HG03521 (cell line): ENCODE data around the gene DNAAF5.
"Not testable (repeated sequence)": the region's sequence is repeated elsewhere in the genome, so short reads cannot be mapped to it uniquely, and the experiment has no call there.

Experiments used
- ATAC-seq: cut with Tn5 transposase; IDR thresholded peaks from one replicate; pipeline ENCODE4 v1.9.1; 2021; ENCODE audit warnings: mild to moderate bottlenecking, moderate library complexity; ENCODE audit not compliant: unreplicated experiment

DNAAF5 gene

DNA sequence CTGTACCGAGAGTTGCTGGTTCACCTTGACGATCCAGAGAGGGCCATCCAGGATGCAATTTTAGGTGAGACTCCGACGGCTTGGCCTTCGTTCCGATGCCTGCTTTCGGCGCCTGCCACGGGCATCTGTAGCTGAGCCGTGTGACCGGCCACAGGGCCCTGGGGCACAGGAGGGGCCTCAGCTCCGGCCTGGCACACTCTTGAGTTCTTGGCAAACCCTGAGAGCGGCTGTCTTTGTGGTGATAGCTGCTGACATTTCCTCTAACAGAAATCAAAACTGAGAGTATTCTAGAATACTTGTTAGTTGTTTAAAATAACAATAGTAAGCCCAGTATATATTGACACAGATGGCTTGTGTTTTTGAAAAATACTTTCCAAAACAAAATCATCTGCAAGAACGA is 53.6 kb downstream of the DNAAF5 start:
- no peak for ATAC-seq

DNA sequence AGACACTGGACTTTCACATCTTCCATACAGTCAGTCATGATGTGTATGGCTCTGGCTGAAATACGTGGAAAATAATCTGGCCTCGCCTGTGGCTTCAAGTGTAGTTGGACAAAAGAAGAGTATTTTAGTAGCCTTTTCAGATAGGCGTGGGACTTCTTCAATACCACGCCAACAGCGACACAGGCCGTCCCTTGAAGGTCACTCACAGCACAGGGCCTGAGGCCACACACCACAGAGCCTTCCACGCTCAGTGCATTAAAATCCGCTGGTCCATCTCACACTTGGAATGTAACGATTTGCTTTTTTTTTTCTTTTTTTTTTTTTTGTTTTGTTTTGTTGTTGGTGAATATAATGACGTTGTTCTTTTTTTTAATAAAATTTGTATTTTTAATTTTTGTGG is 54.0 kb downstream of the DNAAF5 start:
- ATAC-seq = no peak

DNA sequence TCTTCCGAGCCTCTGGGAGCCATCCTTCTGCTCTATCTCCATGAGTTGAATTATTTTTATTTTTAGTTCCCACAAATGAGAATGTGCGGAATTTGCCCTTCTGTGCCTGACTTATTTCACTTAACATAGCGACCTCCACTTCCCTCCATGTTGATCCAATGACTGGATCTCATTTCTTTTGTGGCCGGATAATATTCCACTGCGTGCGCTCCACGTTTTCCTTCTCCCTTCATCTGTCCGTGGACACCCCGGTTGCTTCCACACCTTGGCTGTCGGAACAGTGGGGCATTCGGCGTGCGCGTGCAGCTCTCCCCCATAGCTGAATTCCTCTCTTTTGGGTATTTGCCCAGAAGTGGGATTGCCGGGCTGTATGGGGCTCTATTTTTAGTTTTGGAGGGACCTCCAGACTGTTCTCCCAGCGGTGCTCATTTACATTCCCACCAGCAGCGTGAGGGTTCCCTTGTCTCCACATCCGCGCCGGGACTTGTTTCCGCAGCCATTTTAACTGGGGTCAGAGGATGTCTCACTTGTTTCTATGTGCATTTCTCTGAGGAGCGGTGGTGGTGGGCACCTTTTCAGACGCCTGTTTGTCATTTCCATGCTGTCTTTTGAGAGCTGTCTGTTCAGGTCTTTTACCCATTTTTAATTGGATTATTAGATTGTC is 54.8 kb downstream of the DNAAF5 start:
- no peak for ATAC-seq

GRCh38 chr7:781936-782529 is 55.5 kb downstream of the DNAAF5 start:
- no peak for ATAC-seq

DNA sequence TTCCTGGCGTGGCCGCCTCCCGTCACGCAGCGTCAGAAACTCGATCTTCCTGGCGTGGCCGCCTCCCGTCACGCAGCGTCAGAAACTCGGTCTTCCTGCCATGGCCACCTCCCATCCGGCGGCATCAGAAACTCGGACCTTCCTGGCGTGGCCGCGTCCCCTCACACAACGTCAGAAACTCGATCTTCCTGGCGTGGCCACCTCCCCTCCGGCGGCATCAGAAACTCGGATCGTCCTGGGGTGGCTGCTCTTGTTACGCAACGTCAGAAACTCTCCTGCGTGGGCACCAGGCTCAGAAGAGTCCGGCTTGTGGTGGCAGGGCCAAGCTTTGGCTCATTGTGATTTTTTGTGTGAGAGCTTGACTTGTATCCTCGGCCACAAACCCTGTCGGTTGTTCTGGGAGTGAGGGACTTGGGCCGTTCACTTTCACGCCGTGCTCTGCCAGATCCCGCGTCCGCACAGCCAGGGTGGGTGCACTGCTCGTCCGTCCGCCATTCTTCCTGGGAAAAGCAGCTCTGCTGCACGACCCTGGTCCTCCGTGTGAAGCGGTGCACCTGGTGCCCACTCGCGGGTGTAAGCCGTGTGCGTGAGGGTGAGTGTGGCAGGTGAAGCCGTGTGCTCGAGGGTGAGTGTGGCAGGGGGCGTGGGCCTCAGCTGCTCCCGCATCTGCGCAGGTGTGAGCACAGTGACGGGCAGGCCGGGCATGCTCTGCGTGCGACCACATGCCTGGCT is 56.4 kb downstream of the DNAAF5 start:
- no peak for ATAC-seq

GRCh38 chr7:783556-784490 is 57.3 kb downstream of the DNAAF5 start:
- no peak for ATAC-seq

DNA sequence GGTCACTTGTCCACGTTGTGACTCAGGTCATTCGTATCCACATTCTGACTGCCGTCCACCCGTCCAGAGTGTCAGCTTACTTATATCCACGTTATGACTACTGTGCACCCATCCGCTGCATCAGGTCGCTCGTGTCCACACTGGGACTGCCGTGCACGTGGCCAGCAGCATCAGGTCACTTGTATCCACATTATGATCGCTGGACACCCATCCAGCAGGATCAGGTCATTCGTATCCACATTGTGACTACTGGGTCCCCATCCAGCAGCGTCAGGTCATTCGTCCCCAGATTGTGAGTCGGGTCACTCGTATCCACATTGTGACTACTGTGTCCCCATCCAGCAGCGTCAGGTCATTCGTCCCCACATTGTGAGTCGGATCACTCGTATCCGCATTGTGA is 58.5 kb downstream of the DNAAF5 start:
- ATAC-seq = no peak

DNA sequence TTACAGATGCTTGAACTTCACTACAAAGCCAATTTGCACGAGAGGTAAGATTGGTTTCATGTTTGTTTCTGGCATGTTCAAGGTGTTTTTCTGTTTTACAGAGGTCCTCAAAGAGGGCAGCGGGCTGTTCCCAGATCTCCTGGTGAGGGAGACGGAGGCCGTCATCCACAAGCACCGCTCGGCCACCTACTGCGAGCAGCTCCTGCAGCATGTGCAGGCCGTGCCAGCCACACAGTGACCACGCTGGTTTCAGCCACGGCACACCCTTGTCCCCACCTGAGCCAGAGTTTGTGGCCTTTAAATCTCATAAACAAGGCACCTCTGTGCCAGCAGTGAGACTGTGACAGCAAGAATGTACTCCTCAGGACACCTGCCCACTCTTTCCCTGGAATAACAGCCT is 58.9 kb downstream of the DNAAF5 start:
- ATAC-seq = no peak

DNA sequence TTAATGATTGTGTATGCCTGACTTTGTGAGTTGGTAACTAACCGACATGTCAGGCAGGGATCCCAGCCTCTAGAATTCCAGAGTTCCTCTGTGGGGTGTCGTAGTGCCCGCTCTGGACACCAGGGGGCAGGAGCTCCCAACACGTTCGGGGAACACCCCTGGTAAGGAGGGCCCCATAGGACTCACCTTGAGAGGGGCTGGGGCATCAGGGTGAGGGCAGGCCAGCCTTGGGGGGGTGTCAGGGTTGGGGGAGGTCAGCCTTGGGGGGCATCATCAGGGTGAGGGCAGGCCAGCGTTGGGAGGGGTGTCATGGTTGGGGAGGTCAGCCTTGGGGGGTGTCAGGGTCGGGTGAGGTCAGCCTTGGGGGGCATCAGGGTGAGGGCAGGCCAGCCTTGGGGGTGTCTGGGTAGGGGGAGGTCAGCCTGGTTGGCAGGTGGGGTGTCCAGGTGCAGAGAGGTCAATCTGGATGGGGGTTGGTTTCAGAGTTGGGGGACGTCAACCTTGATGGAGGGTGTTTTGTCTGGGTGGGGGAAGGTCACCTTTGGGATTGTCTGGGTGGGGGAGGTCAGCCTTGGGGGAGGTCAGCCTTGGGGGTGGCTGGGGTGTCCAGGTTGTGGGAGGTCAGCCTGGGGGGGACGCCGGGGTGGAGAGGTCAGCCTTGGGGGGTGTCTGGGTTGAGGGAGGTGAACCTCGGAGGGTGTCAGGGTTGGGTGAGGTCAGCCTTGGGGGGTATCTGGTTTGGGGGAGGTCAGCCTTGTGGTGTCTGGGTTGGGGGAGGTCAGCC is 60.2 kb downstream of the DNAAF5 start:
- no peak for ATAC-seq

DNA sequence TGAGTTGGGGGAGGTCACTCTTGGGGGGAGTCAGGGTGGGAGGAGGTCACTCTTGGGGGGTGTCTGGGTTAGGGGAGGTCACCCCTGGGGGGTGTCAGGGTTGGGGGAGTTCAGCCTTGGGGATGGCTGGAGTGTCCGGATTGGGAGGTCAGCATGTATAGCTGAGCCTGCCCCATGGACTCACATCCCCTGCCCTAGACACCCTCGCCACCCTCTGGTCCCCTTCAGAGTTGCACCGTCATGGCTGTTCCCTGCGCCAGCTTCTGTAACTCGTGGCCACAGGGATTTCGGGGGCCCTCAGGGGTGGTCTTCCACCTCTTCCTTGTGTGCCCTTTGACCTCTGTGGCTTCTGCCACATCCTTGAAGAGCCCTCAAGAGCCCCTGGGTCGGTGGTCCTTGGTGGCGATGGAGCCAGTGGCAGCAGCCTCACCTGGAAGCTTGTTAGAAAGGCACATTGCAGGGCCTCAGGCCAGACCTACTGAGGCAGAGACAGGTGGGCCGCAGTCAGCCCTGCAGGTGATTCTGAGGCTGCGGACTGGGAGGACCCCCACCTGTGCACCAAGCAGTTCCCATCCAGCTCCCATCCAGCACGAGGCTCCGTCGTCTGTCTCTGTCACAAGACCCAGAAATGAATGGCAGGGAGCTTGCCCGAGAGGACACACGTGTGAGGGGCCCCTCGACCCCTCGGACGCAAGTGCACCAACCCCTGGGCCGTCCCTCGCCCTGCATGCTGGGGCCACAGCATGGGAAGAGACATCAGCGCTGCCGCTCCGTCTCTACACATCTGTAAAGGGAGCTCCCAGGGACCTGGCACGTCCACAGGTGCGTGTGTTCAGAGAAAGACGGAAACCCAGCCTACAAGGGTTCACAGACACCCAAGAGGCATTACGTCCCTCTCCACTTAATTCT is 61.1 kb downstream of the DNAAF5 start:
- ATAC-seq = no peak

DNA sequence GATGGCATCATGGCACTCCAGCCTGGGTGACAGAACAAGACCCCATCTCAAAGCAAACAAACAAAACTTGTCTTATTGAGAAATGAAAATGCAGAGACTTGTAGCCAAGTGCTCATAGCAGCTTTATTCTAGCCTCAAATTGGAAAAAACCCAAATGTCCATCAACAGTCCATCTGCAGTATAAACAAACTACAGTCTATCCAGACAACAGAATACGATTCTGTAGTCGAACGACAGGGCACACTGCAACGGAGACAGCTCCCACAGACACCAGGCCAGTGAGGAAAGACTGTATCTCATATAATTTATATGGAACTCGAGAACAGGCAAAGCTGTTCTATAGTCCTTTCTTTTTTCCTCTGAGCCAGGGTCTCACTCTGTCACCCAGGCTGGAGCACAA is 65.0 kb downstream of the DNAAF5 start:
- ATAC-seq = no peak

GRCh38 chr7:794207-794606 is 67.7 kb downstream of the DNAAF5 start:
- ATAC-seq = no peak

- no peak for ATAC-seq
Observed at GRCh38 chr7:794671-795329, 68.3 kb downstream of the DNAAF5 start.

DNA sequence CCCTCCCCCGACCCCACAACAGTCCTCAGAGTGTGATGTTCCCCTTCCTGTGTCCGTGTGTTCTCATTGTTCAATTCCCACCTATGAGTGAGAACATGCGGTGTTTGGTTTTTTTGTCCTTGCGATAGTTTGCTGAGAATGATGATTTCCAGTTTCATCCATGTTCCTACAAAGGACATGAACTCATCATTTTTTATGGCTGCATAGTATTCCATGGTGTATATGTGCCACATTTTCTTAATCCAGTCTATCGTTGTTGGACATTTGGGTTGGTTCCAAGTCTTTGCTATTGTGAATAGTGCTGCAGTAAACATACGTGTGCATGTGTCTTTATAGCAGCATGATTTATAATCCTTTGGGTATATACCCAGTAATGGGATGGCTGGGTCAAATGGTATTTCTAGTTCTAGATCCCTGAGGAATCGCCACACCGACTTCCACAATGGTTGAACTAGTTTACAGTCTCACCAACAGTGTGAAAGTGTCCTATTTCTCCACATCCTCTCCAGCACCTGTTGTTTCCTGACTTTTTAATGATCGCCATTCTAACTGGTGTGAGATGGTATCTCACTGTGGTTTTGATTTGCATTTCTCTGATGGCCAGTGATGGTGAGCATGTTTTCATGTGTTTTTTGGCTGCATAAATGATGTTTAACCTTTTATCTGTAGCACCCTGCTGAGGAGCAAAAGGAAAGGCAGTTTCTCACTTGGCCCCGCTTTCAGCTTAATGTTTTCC is 70.1 kb downstream of the DNAAF5 start:
- ATAC-seq = not testable (repeated sequence)

GRCh38 chr7:798921-799470 is 72.5 kb downstream of the DNAAF5 start:
- ATAC-seq = no peak

- ATAC-seq = no peak
Observed at GRCh38 chr7:800692-801091, 74.2 kb downstream of the DNAAF5 start.

GRCh38 chr7:801351-801750 is 74.9 kb downstream of the DNAAF5 start:
- not testable (repeated sequence) for ATAC-seq

DNA sequence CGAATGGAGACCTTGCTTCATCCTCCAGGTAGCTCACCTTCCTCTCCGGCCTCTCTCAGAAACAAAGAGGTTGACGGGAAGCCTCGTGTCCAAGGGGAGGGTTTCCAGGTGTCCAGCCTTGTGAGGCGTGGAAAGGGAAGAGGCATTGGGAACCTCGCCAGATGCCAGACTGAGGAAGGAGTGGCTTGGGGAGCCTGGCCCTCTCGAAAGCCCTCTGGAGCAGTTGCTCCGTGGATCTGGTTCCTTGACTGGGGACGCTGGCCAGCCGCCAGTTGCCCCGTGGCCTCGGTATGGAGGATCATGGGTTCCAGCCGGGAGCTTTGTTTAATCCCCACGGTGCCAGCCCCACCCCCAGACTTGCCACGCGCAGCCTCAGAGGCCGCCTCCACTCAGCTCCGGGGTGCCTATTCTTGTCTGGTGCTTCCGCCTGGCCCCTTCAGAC is 75.5 kb downstream of the DNAAF5 start:
- ATAC-seq = no peak
